ENCODE data around the gene PPP2R2C.

The PPP2R2C gene

GRCh38 chr4:6291784-6292297 is 180.6 kb downstream of the PPP2R2C start:
- in situ Hi-C loops (cut with MboI; ENCODE audit: low sequenced_read_pairs, unreplicated experiment), result no loop called here
- no peak for TF ChIP-seq CTCF (IDR thresholded peaks at IDR 0.05; ENCODE audit: borderline replicate concordance, control extremely low read depth, extremely low read depth, insufficient read depth, missing control alignments)
- DNase-seq (ENCODE audit: low spot score), result no peak

DNA sequence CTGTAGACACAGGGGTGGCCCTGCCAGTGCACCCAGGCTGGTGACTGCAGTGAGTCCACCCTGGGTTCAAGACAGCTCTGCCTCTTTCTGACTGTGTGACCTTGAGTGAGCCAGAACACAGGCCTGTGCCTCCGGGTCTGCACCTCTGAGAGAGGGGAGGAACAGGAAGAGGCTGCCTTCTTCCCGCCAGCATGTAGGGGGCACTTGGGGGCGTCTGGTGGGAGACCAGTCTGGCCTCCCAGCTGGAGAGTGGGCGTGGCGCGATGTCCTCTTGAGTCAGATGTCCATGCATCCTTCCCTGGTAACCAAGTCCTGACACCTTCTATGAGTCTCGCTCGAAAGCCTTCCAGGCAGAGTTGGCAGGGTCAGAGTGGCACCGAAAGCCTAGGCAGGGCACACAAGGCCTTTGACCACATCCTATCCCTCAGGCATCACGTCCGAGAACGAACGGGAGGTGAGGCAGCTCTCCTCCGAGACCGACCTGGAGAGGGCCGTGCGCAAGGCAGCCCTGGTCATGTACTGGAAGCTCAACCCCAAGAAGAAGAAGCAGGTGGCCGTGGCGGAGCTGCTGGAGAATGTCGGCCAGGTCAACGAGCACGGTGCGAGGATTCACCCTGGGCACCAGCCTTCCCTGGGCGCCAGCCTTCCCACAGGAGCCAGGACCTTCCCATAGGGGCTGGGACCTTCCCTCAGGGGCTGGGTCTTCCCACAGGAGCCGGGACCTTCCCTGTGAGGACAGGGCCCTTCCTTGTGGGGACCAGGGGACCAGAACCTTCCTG is 181.5 kb downstream of the PPP2R2C start:
- no peak for TF ChIP-seq CTCF (IDR thresholded peaks at IDR 0.05; ENCODE audit: borderline replicate concordance, control extremely low read depth, extremely low read depth, insufficient read depth, missing control alignments)
- DNase-seq (ENCODE audit: low spot score), result no peak
- in situ Hi-C loops (cut with MboI; ENCODE audit: low sequenced_read_pairs, unreplicated experiment), result no loop called here

GRCh38 chr4:6290256-6290655 is 182.2 kb downstream of the PPP2R2C start:
- in situ Hi-C loops (cut with MboI; ENCODE audit: low sequenced_read_pairs, unreplicated experiment), result no loop called here

DNA sequence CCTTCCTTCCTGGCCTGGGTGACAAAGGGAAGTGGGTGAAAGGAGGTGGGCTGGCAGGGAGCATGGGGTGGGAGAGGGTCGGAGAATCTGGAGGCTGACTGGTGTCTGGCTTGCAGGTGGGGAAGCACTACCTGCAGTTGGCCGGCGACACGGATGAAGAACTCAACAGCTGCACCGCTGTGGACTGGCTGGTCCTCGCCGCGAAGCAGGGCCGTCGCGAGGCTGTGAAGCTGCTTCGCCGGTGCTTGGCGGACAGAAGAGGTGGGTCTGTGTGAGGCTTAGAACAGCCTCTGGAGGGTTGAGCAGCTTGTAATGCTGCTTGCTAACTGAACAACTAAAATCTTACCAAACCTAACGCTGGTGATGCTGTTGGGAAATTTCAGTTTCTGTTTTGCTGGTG is 183.5 kb downstream of the PPP2R2C start:
- no peak for DNase-seq (ENCODE audit: low spot score)
- in situ Hi-C loops (cut with MboI; ENCODE audit: low sequenced_read_pairs, unreplicated experiment), result no loop called here
- TF ChIP-seq CTCF (IDR thresholded peaks at IDR 0.05; ENCODE audit: borderline replicate concordance, control extremely low read depth, extremely low read depth, insufficient read depth, missing control alignments), result no peak

More at GRCh38 chr4:6290256-6290655, 182.2 kb downstream of the PPP2R2C start:
- no peak for DNase-seq (ENCODE audit: low spot score)
- no peak for TF ChIP-seq CTCF (IDR thresholded peaks at IDR 0.05; ENCODE audit: borderline replicate concordance, control extremely low read depth, extremely low read depth, insufficient read depth, missing control alignments)

DNA sequence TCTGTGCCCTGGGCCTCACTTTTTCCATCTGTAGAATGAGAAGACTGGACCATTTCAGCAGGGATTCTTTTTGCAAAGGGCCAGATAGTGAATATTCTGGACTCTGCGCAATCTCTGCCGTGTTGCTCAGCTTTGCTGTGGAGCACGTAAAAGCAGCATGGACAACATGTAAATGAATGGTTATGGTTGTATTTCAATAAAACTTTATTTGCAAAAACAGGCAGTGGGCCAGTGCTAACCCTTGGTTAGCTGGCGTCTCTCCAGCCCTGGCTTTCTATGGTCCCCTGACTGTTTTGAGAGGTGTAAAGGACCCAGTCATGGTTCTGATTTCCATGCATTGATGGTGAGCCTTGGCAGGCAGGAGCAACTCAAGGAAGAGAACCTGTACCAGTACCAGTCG is 184.1 kb downstream of the PPP2R2C start:
- in situ Hi-C loops (cut with MboI; ENCODE audit: low sequenced_read_pairs, unreplicated experiment), result no loop called here
- TF ChIP-seq CTCF (IDR thresholded peaks at IDR 0.05; ENCODE audit: borderline replicate concordance, control extremely low read depth, extremely low read depth, insufficient read depth, missing control alignments), result no peak
- DNase-seq (ENCODE audit: low spot score), result no peak

- in situ Hi-C loops (cut with MboI; ENCODE audit: low sequenced_read_pairs, unreplicated experiment), result no loop called here
- no peak for TF ChIP-seq CTCF (IDR thresholded peaks at IDR 0.05; ENCODE audit: borderline replicate concordance, control extremely low read depth, extremely low read depth, insufficient read depth, missing control alignments)
- DNase-seq (ENCODE audit: low spot score), result no peak
These were observed 185.2 kb downstream of the PPP2R2C start for GRCh38 chr4:6287017-6287788.
